Measurements from ENCODE around the gene MICAL2. TPM values are rescaled to one million over a fixed set of nuclear protein-coding genes. Genes with fewer than 3 reads are reported as not detected.

Gene MICAL2
- total RNA-seq, 1 donor from 2014 or later: 4.4 TPM

DNA sequence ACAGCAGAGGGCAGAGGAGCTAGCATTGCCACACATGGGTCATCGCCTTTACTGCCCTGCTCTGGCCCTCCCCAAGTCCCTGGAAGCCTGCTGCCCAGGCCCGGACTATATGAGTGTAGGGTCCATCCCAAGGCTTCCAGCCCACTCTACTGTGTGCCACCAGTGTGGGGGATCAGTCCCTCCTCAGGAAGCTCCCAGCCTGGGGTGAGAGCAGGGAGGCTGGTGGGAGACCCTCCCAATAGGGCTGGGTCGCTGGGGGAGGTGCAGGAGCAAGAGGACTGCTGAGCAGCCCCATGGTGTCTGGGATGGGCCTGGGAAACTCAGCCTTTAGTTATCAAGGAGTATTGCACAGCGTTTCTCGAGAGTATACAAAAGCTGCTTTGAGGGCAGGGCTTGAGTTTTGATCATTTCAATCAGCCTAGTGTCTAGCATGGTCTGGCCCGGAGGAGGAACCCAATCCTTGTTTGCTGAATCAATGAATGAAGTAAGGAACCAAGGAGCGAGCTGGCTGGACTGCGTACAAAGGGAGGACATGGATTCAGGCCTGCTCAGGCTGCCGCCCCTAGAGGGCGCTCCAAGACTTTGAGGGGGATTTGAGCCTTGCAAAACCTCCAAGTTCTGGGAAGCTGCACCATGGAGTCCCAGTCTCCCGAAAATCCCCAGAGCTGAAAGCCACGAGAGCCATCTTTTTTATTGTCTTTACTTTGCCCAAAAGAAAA lies 178.0 kb downstream of the MICAL2 start:
- H3K4me1 Mint-ChIP-seq (ENCODE audit: low read depth, unreplicated experiment): peaks cover 26% of the 10 kb centered on the region
- TF ChIP-seq, protein P1, sequence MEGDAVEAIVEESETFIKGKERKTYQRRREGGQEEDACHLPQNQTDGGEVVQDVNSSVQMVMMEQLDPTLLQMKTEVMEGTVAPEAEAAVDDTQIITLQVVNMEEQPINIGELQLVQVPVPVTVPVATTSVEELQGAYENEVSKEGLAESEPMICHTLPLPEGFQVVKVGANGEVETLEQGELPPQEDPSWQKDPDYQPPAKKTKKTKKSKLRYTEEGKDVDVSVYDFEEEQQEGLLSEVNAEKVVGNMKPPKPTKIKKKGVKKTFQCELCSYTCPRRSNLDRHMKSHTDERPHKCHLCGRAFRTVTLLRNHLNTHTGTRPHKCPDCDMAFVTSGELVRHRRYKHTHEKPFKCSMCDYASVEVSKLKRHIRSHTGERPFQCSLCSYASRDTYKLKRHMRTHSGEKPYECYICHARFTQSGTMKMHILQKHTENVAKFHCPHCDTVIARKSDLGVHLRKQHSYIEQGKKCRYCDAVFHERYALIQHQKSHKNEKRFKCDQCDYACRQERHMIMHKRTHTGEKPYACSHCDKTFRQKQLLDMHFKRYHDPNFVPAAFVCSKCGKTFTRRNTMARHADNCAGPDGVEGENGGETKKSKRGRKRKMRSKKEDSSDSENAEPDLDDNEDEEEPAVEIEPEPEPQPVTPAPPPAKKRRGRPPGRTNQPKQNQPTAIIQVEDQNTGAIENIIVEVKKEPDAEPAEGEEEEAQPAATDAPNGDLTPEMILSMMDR (IDR thresholded peaks at IDR 0.05; ENCODE audit: partially characterized antibody, unreplicated experiment): peak; percentile 89
- DNase-seq: peak; percentile 95
- peak overlapping the region; percentile 68 for H3K27ac Mint-ChIP-seq (ENCODE audit: unreplicated experiment)
- no peaks in the 10 kb centered on the region for H3K36me3 Mint-ChIP-seq (ENCODE audit: unreplicated experiment)
- peaks cover 9% of the 10 kb centered on the region for H3K9me3 Mint-ChIP-seq (ENCODE audit: unreplicated experiment)
- H3K4me3 Mint-ChIP-seq (ENCODE audit: unreplicated experiment): no peak overlapping the region
- H3K27me3 Mint-ChIP-seq (ENCODE audit: unreplicated experiment): peaks cover 13% of the 10 kb centered on the region

DNA sequence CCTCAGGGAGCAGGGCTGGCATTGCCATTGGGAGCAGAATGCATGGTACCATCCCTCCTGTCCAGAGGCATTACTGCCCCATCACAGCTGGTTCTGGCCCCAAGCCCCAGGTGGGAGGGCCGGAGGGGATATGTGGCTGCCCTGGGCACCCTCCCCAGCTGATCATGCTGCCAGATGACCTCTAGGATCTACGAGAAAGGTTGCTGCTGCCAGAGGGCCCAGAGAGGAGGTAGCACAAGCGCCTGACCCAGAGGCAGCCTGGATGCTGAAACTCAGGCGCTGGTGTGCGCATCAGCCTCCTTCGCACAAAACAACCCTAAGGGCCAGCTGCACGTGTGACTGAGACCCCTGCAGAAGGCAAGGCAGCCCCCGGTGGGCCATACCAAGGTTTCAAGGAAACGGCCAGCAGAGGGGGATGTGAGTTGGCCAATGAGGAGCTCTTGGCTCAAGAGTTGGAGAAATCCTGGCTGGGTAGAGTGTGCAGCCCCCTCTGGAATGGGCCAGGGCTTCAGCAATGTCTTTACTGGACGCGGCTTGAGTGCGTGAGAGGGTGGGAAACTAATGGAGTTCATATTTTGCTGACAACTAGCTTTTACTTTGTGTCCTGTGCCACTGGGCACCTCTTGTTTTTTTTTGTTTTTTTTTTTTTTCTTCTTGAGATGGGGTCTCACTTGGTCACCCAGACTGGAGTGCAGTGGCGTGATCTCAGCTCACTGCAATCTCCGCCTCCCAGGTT lies 178.7 kb downstream of the MICAL2 start:
- Mint-ChIP-seq H3K4me3 (ENCODE audit: unreplicated experiment) (no peak overlapping the region), H3K36me3 (ENCODE audit: unreplicated experiment) (no peaks in the 10 kb centered on the region), H3K9me3 (ENCODE audit: unreplicated experiment) (peaks cover 9% of the 10 kb centered on the region), H3K4me1 (ENCODE audit: low read depth, unreplicated experiment) (peaks cover 24% of the 10 kb centered on the region), H3K27ac (ENCODE audit: unreplicated experiment) (peak overlapping the region; percentile 68), H3K27me3 (ENCODE audit: unreplicated experiment) (peaks cover 17% of the 10 kb centered on the region)
- TF ChIP-seq, protein P1 (IDR thresholded peaks at IDR 0.05; ENCODE audit: partially characterized antibody, unreplicated experiment): peak; percentile 32
- no peak for DNase-seq

DNA sequence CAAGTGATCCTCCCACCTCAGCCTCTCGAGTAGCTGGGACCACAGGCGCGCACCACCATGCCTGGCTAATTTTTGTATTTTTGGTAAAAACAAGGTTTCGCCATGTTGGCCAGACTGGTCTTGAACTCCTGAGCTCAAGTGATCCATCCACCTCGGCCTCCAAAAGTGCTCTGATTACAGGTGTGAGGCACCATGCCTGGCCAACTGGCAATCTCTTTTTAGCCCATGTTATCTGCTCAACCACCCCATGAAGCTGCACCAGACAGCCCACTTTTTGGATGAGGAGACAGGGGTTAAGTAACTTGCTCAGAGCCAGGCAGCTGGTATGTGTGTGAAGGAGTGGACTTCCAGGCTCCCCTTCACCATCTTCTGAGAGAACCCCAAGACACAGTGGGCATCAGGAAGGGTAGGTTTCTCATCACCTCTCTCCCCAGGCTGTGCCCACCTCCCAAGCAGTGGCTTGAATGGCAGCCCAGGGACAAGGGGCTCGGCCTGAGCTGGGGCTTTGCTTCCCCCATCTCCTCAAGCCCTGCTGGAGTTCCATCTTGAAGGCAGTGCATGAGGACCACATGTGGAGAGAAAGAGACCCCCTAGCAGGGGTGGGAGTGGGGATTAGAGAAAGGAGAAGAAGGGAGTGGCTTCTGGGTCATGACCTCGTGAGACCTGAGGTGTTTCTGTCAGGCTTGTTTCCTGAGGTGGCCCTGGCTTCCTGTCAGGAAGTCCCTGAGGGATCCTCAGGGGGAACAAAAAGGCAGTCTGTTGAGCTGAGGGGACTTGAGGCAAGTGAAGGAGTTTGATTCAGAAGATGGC lies 179.5 kb downstream of the MICAL2 start:
- TF ChIP-seq, protein P1 (IDR thresholded peaks at IDR 0.05; ENCODE audit: partially characterized antibody, unreplicated experiment): no peak
- Mint-ChIP-seq H3K27ac (ENCODE audit: unreplicated experiment) (peak overlapping the region; percentile 82), H3K4me1 (ENCODE audit: low read depth, unreplicated experiment) (peaks cover 23% of the 10 kb centered on the region), H3K27me3 (ENCODE audit: unreplicated experiment) (peaks cover 17% of the 10 kb centered on the region), H3K4me3 (ENCODE audit: unreplicated experiment) (peak overlapping the region; percentile 72), H3K36me3 (ENCODE audit: unreplicated experiment) (no peaks in the 10 kb centered on the region), H3K9me3 (ENCODE audit: unreplicated experiment) (peaks cover 9% of the 10 kb centered on the region)
- DNase-seq: no peak

DNA sequence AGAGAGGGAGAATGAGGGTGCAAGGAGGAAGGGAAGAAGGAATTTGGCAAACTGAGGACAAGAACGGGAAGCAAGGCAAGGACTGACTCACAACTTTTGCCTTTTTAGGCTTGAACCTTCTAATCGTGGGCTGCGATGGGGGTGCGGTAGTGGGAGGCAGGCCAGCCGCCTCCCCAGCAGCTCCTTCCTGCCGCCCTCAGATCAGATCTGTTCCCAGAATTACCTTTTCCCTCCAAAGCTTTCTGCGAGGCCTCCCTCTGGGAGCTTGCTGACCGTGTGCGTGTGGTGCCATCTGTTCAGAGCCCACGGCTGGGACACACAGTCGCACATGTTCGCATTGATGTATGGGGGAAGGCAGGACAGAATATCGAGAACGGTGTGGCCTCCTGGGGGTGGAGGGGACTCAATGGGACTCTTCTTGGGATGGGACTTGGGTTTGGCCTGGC lies 180.1 kb downstream of the MICAL2 start:
- TF ChIP-seq, protein P1 (IDR thresholded peaks at IDR 0.05; ENCODE audit: partially characterized antibody, unreplicated experiment): no peak
- peak overlapping the region; percentile 72 for H3K4me3 Mint-ChIP-seq (ENCODE audit: unreplicated experiment)
- DNase-seq: peak; percentile 41
- no peaks in the 10 kb centered on the region for H3K36me3 Mint-ChIP-seq (ENCODE audit: unreplicated experiment)
- H3K9me3 Mint-ChIP-seq (ENCODE audit: unreplicated experiment): peaks cover 9% of the 10 kb centered on the region
- peaks cover 17% of the 10 kb centered on the region for H3K27me3 Mint-ChIP-seq (ENCODE audit: unreplicated experiment)
- H3K4me1 Mint-ChIP-seq (ENCODE audit: low read depth, unreplicated experiment): peaks cover 23% of the 10 kb centered on the region
- H3K27ac Mint-ChIP-seq (ENCODE audit: unreplicated experiment): peak overlapping the region; percentile 82

All from glutamatergic neuron (in vitro differentiated cells).